OCI-LY7 (cell line): ENCODE results near the gene CSPG4. TPM values are rescaled to one million over a fixed set of nuclear protein-coding genes. Genes with fewer than 3 reads are reported as not detected.
A peak's percentile ranks its signal among the peaks of the same experiment; 100 is the strongest.
"Not testable (repeated sequence)": the region's sequence is repeated elsewhere in the genome, so short reads cannot be mapped to it uniquely, and the experiment has no call there.

ENCODE experiments used
- BruUV-seq: library from RNA; stranded (reverse); fragments of 400-500 nt; replicated peaks from 2 replicates; lab custom pipeline; 2021; lab: Mats Ljungman, UMichigan
- CTCF ChIA-PET: fragments of 300-600 bp; sonication (Branson Sonifier 250); formaldehyde crosslinking; loops from one replicate; lab custom pipeline; 2022; ENCODE audit warnings: antibody characterized with exemption; ENCODE audit not compliant: unreplicated experiment; lab: Charles Lee
- POLR2A ChIA-PET: fragments of 300-600 bp; sonication (Branson Sonifier 250); formaldehyde crosslinking; loops from one replicate; lab custom pipeline; 2022; ENCODE audit warnings: antibody characterized with exemption; lab: Charles Lee
- DNase-seq: peaks from one replicate; pipeline ENCODE4 v3.0.0-alpha.2; 2015; ENCODE audit warnings: low spot score
- H2AFZ ChIP-seq: fragments of 200-600 bp; sonication (generic), shearing (Covaris generic); 2 replicates; pipeline ENCODE4 v1.6.1; 2014; ENCODE audit warnings: mild to moderate bottlenecking, antibody characterized with exemption, low read length, moderate library complexity
- H3K27ac ChIP-seq: fragments of 200-600 bp; sonication (generic); 2 replicates; pipeline ENCODE4 v1.5.1; 2014; ENCODE audit warnings: mixed run types, low read depth, mild to moderate bottlenecking, moderate library complexity, low read length, inconsistent platforms; ENCODE audit not compliant: poor library complexity, severe bottlenecking
- H3K36me3 ChIP-seq: fragments of 200-600 bp; sonication (generic); 2 replicates; pipeline ENCODE4 v1.6.1; 2014; ENCODE audit warnings: mild to moderate bottlenecking, antibody characterized with exemption, low read length, moderate library complexity, mixed read lengths; ENCODE audit not compliant: insufficient read depth
- H3K4me1 ChIP-seq: fragments of 200-600 bp; sonication (generic); 2 replicates; pipeline ENCODE4 v1.5.1; 2014; ENCODE audit warnings: mild to moderate bottlenecking, low read length; ENCODE audit not compliant: insufficient read depth, poor library complexity, severe bottlenecking
- H3K4me2 ChIP-seq: fragments of 200-600 bp; sonication (generic); 2 replicates; pipeline ENCODE4 v1.6.1; 2014; ENCODE audit warnings: mild to moderate bottlenecking, low read length
- H3K4me3 ChIP-seq: fragments of 200-600 bp; sonication (generic); 2 replicates; pipeline ENCODE4 v1.5.1; 2014; ENCODE audit warnings: mild to moderate bottlenecking, low read depth, low read length; ENCODE audit not compliant: poor library complexity, severe bottlenecking
- H3K79me2 ChIP-seq: fragments of 200-600 bp; sonication (generic); 2 replicates; pipeline ENCODE4 v1.6.1; 2016; ENCODE audit warnings: low read depth, mild to moderate bottlenecking, low read length, moderate library complexity, mixed read lengths; ENCODE audit not compliant: insufficient read depth
- H3K9me2 ChIP-seq: fragments of 200-600 bp; sonication (generic); 2 replicates; pipeline ENCODE4 v1.6.1; 2016; ENCODE audit warnings: mild to moderate bottlenecking, low read length, mixed read lengths; ENCODE audit not compliant: insufficient read depth
- H3K9me3 ChIP-seq: fragments of 200-600 bp; sonication (generic); 2 replicates; pipeline ENCODE4 v1.6.1; 2014; ENCODE audit warnings: mild to moderate bottlenecking, mixed run types, low read length, mixed read lengths
- H4K20me1 ChIP-seq: fragments of 200-600 bp; sonication (generic); 2 replicates; pipeline ENCODE4 v1.6.1; 2014; ENCODE audit warnings: mild to moderate bottlenecking, antibody characterized with exemption, low read length, moderate library complexity, mixed read lengths; ENCODE audit not compliant: insufficient read depth
- CTCF ChIP-seq: fragments of 200-600 bp; sonication (generic); conservative IDR thresholded peaks from 2 replicates; pipeline ENCODE4 v1.5.1; 2014; ENCODE audit warnings: mild to moderate bottlenecking, antibody characterized with exemption, low read length, moderate library complexity, mixed read lengths
- EZH2phosphoT487 ChIP-seq: fragments of 200-600 bp; sonication (generic); IDR thresholded peaks from 2 replicates; pipeline ENCODE4 v1.6.1; 2018; ENCODE audit warnings: low read depth, borderline replicate concordance, mild to moderate bottlenecking, mixed run types, antibody characterized with exemption, low read length, moderate library complexity, mixed read lengths
- intact Hi-C: fragments of 100-400 bp; cut with micrococcal nuclease; formaldehyde crosslinking; loops from one replicate; pipeline ENCODE4 v1.10.0; 2022; ENCODE audit not compliant: unreplicated experiment
- total RNA-seq, 2 experiments: library from RNA; depleted of rRNA in 1 of 2; stranded (reverse); fragments of >200 nt in 1 of 2; shearing (Covaris generic) in 1 of 2; gene quantifications; 2 replicates each; pipeline ENCODE4 v1.2.3, GENCODE V29; 2014 to 2022

The CSPG4 gene
- total RNA-seq, 2 experiments from 2014 or later: not detected

GRCh38 chr15:75702436-75702835 is 10.2 kb downstream of the CSPG4 start:
- Histone ChIP-seq H3K27ac (no peak overlapping the region), H2AFZ (no peak overlapping the region), H4K20me1 (no peaks in the 10 kb centered on the region), H3K4me2 (no peak overlapping the region), H3K9me3 (no peaks in the 10 kb centered on the region), H3K4me1 (peaks cover 8% of the 10 kb centered on the region), H3K4me3 (no peak overlapping the region), H3K36me3 (no peaks in the 10 kb centered on the region), H3K79me2 (no peaks in the 10 kb centered on the region), H3K9me2 (no peaks in the 10 kb centered on the region)
- no peak for TF ChIP-seq EZH2phosphoT487
- TF ChIP-seq CTCF: no peak
- intact Hi-C loops: no loop called here
- POLR2A ChIA-PET: no interaction called here
- CTCF ChIA-PET: no interaction called here
- no peak for DNase-seq
- no TSS peak for BruUV-seq

- BruUV-seq, POLR2A ChIA-PET: not testable (repeated sequence)
Measured at GRCh38 chr15:75701071-75702003, 11.3 kb downstream of the CSPG4 start.

GRCh38 chr15:75699961-75700874 is 12.4 kb downstream of the CSPG4 start:
- H4K20me1 ChIP-seq, H3K27ac ChIP-seq, H2AFZ ChIP-seq, POLR2A ChIA-PET, H3K36me3 ChIP-seq, H3K79me2 ChIP-seq, H3K4me2 ChIP-seq, H3K9me3 ChIP-seq, H3K9me2 ChIP-seq, BruUV-seq, intact Hi-C loops, H3K4me3 ChIP-seq, CTCF ChIA-PET: not testable (repeated sequence)
- peak; percentile 60 for DNase-seq
- peaks cover 17% of the 10 kb centered on the region for H3K4me1 ChIP-seq

More at GRCh38 chr15:75701071-75702003, 11.3 kb downstream of the CSPG4 start:
- H2AFZ ChIP-seq, H3K4me3 ChIP-seq, H3K27ac ChIP-seq, H4K20me1 ChIP-seq, H3K9me2 ChIP-seq, DNase-seq, H3K4me1 ChIP-seq, H3K9me3 ChIP-seq, H3K36me3 ChIP-seq, CTCF ChIA-PET, H3K4me2 ChIP-seq, H3K79me2 ChIP-seq, intact Hi-C loops: not testable (repeated sequence)

GRCh38 chr15:75699517-75699916 is 13.1 kb downstream of the CSPG4 start:
- H2AFZ ChIP-seq, CTCF ChIA-PET, H3K9me2 ChIP-seq, H3K9me3 ChIP-seq, H3K27ac ChIP-seq, H3K79me2 ChIP-seq, H3K4me2 ChIP-seq, H4K20me1 ChIP-seq, BruUV-seq, DNase-seq, H3K36me3 ChIP-seq, intact Hi-C loops, H3K4me3 ChIP-seq, POLR2A ChIA-PET: not testable (repeated sequence)
- peaks cover 24% of the 10 kb centered on the region for H3K4me1 ChIP-seq

- H3K4me2 ChIP-seq, H3K36me3 ChIP-seq, DNase-seq, CTCF ChIA-PET, H3K4me3 ChIP-seq, POLR2A ChIA-PET, H4K20me1 ChIP-seq, H3K9me3 ChIP-seq, intact Hi-C loops, BruUV-seq, H3K79me2 ChIP-seq, H3K9me2 ChIP-seq, H3K27ac ChIP-seq, H2AFZ ChIP-seq: not testable (repeated sequence)
- peaks cover 27% of the 10 kb centered on the region for H3K4me1 ChIP-seq
Measured at GRCh38 chr15:75697974-75698747, 14.5 kb downstream of the CSPG4 start.
